GM12864 (cell line): ENCODE measurements around the gene NRIP3.

Source experiments
- DNase-seq: peaks from one replicate; pipeline ENCODE4 v3.0.0-alpha.2; 2011; ENCODE audit warnings: low read depth
- H3K4me3 ChIP-seq: 2 replicates; pipeline ENCODE4 v1.5.1; 2011; ENCODE audit warnings: mild to moderate bottlenecking, low read depth, low read length, control low read depth
- TF ChIP-seq, protein P1 (sequence below): IDR thresholded peaks from 2 replicates; pipeline ENCODE4 v1.5.1; 2011; ENCODE audit warnings: low read depth, mild to moderate bottlenecking, moderate library complexity, low read length, control low read depth, inconsistent platforms; ENCODE audit errors: missing control alignments

NRIP3 gene

DNA sequence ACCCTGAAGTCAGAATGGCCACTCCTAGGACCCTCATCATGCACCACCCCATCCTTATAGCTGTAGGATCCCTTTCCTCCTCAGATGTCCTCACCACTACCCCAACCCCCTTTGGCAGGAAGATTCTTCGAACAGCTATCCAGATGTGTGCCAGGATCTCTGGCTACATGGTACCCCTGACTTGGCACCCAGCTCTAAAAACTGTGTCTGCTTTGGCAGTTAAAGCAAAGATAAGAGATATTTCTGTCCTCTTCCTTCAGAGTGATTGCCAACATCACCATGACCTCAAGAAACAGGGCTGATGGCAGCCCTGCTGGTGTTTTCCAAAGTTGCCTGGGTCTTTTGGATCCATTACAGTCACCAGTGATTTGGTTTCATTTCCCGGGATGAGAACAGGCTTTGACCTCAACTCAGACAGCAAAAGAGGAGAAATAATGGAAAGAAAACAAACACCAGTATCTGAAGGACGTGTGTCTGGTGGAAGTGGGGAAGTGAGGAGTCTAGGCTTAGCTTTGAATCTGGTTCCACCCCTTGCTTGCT lies 4.3 kb upstream of the NRIP3 start:
- no peak overlapping the region for H3K4me3 ChIP-seq
- TF ChIP-seq, protein P1, sequence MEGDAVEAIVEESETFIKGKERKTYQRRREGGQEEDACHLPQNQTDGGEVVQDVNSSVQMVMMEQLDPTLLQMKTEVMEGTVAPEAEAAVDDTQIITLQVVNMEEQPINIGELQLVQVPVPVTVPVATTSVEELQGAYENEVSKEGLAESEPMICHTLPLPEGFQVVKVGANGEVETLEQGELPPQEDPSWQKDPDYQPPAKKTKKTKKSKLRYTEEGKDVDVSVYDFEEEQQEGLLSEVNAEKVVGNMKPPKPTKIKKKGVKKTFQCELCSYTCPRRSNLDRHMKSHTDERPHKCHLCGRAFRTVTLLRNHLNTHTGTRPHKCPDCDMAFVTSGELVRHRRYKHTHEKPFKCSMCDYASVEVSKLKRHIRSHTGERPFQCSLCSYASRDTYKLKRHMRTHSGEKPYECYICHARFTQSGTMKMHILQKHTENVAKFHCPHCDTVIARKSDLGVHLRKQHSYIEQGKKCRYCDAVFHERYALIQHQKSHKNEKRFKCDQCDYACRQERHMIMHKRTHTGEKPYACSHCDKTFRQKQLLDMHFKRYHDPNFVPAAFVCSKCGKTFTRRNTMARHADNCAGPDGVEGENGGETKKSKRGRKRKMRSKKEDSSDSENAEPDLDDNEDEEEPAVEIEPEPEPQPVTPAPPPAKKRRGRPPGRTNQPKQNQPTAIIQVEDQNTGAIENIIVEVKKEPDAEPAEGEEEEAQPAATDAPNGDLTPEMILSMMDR = no peak
- DNase-seq = no peak

DNA sequence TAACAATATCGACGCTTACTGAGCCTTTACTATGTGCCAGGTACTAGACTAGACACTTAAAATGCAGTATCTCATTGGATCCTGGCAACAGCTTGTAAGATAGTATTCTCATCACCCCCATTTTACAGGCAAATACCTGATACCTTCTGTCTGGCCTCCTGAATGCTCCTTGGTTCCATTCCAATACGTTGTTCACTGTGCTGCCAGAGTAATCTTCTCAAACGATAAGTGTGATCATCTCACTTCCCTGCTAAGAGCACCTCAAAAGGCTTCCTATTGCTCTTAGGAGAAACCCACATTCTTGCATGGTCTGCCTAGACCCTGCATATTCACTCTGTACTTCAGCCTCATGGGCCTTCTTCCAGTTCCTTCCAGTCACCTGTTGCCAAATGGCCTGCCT lies 1.3 kb upstream of the NRIP3 start:
- DNase-seq = no peak
- TF ChIP-seq, protein P1 = no peak
- no peak overlapping the region for H3K4me3 ChIP-seq

DNA sequence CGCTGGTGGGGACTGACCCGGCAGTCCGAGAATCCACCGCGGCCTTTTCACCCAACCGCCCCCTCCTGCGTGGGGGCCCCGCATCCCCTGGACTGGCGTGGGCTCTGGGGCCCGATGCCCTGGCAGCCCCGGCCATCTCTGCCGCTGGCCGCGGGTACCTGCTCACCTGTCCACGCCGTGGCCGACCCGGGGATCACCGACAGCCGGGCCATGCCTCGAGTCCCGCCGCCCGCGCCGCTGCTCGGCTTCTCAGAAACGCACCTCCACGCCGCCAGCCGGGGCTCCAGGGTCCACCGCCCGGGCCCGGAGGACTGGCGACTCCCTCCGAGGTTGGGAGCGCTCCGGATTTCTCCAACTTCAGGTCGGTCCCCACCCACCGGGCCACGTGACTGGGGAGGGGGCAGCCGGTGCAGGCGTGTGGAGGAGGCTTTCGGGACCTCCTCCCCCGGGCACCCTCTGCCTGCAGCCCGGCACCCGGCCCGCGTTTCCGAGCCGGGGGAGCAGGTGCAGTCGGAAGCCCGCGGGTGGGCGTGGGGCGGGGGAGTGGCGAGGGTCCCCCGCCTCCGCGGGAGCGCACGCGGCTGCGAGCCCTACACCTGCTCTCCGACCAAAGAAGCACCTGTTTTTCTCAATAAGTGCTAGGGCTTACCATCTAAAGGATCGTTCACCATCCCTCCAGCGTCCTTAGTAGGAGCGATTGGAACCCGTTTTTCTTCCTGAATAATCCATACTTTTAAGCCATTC lies 554 bp upstream of the NRIP3 start:
- peak overlapping the region; percentile 22 for H3K4me3 ChIP-seq
- TF ChIP-seq, protein P1 = no peak
- DNase-seq = no peak

DNA sequence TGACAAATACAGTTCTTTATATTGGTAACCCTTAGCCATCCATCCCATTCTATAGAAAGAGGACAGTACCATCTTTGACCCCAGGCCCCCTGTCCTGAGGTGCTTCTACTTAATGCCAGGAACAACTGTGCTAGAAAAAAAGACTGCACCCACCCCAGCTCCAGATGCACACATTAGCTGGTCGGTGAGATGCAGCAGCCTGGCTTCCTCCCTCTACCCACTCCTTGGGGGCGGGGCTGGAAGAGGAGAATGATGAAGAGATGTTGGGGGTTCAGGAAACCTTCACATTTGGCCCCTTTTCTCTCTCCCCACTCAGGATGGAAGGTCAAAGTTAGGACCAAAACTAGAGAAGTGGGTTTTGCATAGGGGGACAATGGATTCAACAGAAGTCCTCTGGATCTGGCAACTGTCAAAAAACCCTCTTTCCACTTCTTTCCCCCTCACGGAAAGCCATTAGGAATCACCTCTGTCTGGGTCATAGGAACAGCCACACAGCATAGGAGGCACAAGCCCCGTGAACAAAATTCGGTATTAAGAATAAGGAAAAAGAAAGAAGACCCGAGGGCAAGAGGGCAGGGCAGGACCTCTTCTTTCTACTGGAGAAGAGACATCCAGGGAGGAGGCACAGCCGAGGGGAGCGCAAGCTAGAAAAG lies 755 bp downstream of the NRIP3 start:
- TF ChIP-seq, protein P1 = no peak
- no peak for DNase-seq
- H3K4me3 ChIP-seq = peak overlapping the region; percentile 22

DNA sequence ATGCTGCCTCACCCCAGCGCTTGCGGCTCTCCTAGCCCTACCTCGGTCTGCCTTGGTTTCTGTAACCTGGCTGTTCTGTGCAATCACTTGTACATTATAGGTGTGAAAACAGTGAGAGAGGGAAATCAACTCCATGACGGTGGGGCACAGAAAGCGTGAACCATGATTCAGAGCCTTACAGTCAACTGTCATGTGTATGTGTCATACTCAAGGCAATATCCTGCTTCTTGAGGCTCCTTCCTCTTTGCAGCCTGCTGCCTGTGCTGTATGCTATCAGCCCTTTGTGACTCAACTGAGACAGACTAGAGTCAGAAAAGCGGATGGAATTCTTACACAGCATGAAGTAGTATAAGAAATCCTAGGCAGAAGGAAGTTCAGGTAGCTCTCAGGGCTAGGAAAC lies 2.1 kb downstream of the NRIP3 start:
- TF ChIP-seq, protein P1 = no peak
- DNase-seq = no peak
- no peak overlapping the region for H3K4me3 ChIP-seq

DNA sequence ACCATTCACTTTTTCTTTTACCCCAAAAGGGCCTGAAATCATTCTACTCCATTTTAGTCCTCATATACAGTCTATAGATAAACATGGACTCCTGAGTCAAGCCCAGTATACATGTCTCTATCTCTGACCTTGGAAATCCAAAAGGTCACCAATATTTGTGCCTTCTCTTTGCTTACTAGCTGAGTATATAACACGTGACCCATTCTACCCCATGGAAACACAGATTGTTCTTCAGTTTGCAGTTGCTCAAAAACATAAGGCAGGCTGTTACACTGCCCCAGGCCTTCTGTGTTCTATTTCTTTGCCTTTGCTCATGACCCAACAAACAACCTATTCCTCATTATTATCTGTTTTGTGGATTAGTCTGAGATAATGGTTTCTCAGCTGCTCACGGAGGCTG lies 5.8 kb downstream of the NRIP3 start:
- TF ChIP-seq, protein P1 = no peak
- no peak overlapping the region for H3K4me3 ChIP-seq
- DNase-seq = no peak
